8988T (cell line): ENCODE measurements around the gene KCNC1.
A peak's percentile ranks its signal among the peaks of the same experiment; 100 is the strongest.

Experiments
- DNase-seq: peaks from one replicate; pipeline ENCODE4 v3.0.0; 2011

The KCNC1 gene

GRCh38 chr11:17775507-17776211 lies 41.1 kb downstream of the KCNC1 start:
- no peak for DNase-seq

- DNase-seq = no peak
Observed at GRCh38 chr11:17776212-17776875, 41.8 kb downstream of the KCNC1 start.

DNA sequence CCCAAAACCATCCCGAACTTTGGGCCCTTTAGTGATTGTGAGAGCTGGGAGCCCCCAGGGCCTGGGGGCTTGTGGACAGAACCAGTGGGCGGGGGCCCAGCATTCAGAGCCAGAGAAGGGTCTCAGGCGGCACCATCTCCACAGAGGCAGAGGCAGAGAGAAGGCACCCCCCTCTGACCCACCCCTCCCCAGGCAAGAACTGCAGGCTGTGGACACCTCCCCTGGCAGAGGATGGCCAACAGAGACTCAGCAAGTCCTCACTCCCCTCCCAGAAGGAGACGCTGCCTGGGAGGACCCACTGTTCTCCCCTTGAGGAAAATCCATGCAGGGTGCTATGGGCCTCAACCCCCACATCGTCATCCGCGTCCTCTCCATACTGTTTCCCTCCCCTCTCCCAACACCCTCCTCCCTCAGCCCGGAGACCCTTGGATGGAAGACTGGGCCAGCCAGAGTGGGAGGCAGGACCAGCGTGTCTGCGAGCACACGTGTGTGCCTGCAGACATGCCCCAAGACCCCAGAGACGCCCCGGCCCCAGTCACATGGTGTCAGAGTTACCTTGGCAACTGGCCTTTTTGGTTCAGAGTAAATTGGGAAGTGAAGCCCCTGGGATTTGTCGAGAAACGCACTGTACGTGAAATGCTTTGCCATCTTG lies 42.6 kb downstream of the KCNC1 start:
- no peak for DNase-seq

DNA sequence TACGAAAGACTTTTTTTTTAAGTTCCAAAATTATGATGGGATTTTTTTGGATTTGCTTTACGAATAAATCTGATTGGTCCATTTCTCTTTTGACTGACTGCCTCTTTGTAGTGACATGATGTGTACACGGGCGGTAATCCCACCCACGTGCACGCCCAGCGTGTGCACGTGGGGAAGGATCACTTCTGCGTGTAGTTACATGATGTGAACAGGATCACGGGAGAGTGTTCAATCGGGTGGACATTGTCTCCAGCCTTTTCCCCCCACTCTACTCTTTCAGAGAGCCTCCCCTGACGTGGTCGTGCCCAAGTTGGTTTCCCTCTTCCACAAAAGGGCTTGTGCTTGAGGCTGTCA lies 43.1 kb downstream of the KCNC1 start:
- DNase-seq = no peak

DNA sequence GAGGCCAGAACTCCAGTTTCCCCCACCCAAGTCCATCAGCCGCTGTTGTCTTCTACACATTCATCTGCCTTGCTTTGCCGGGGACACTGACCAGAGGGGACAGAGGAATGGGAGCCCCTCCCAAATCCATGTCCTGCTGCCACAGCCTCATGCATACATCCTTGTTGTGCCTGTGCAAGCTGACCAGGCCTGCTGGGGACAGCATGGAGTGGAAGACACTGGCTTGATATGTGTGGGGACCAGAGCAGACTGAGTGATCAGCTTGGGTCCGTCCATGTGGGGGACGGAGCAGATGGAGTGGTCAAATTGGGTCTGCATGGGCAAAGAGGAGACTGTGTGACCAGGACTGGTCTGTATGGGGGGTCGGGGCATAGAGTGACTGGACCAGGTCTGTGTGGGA lies 43.8 kb downstream of the KCNC1 start:
- DNase-seq = no peak

DNA sequence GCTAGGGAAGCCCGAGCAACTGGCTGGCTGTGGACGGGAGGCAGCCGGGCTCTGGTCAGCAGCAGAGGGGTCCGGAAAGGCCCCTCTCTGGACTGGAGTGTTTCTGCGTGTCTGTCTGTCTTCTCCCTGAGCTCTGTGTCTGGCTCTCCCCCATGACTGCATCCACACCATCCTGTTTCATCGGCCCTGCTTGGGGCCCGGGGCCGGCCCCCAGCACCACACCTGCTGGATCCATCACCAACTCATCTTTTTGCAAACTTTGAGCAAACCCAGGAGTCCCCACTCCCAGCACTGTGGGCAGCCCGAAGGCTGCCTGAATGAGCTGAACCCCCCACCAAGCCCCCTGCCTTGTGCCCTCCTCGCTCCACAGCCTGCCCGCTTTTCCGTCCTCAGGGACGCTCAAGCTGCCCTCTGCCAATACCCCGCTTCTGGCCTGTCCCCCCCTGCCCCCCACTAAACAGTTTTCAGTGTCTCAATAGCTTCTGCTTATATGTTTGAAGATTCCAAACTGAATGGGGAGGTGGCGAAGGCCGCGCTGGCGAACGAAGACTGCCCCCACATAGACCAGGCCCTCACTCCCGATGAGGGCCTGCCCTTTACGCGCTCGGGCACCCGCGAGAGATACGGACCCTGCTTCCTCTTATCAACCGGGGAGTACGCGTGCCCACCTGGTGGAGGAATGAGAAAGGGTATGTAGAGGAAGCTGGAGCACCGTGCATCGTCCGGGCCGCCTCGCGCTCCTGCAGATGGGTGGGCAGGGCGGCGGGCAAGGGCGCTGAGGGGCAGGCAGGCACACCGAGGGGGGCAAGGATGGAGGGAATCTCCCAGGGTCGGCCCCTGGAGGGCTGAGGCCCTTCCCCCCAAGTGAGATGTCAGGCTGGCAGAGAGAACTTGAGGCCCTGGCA lies 44.6 kb downstream of the KCNC1 start:
- no peak for DNase-seq

DNA sequence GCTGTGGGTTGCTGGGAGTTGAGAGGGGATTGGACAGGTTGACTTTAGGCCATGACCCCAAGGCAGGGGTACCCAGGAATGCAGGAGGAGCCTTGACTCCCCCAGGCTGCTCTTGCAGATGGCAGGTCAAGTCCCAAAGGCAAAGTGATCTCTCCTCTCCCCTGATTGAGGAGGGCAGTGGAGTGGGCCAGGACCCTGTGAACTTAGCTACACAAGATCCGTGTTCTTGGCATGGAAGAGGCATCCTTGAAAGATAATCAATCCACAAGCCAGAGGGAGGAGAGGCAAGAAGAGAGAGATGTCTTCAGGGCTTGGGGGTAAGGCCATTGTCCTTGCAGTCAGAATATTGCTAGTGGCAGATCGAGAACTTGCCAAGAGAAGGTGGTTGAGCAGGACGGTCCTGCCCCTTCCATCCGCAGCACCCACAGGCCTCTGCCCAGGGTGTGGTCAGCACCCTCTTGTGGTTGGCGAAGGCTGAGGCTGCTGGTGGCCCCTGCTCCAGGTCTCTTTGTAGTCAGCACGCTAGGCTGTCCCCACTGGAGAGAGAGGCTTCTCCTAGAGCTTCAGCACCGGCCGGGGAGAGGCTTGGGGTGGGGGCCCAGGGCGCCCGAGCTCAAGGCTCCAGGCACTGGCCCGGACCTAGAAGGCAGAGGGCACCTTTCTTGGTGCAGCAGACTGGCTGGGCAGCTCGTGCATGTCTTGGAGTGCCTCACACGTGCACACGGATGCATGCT lies 45.4 kb downstream of the KCNC1 start:
- DNase-seq = no peak

- no peak for DNase-seq
Observed at GRCh38 chr11:17780668-17781067, 46.1 kb downstream of the KCNC1 start.

GRCh38 chr11:17781221-17781620 lies 46.6 kb downstream of the KCNC1 start:
- no peak for DNase-seq

GRCh38 chr11:17781626-17782025 lies 47.0 kb downstream of the KCNC1 start:
- no peak for DNase-seq

DNA sequence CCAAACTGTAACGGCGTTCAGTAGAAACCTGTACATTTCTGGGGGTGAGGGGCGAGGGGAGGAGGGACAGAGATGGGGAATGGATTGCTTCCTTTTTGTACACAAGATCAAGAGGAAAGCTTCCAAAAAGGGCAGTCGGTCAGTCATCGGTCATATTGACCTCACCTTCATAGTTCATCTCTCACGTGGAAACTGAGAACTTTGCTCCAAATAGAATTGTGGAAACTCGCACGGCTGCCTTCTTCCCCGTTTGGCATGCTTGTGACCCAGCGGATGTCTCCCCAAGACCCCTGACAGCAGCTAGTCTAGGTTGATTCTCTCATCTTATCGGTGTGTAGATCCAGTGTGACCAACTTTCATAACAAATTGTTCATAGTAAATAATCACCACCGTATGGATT lies 47.6 kb downstream of the KCNC1 start:
- no peak for DNase-seq

DNA sequence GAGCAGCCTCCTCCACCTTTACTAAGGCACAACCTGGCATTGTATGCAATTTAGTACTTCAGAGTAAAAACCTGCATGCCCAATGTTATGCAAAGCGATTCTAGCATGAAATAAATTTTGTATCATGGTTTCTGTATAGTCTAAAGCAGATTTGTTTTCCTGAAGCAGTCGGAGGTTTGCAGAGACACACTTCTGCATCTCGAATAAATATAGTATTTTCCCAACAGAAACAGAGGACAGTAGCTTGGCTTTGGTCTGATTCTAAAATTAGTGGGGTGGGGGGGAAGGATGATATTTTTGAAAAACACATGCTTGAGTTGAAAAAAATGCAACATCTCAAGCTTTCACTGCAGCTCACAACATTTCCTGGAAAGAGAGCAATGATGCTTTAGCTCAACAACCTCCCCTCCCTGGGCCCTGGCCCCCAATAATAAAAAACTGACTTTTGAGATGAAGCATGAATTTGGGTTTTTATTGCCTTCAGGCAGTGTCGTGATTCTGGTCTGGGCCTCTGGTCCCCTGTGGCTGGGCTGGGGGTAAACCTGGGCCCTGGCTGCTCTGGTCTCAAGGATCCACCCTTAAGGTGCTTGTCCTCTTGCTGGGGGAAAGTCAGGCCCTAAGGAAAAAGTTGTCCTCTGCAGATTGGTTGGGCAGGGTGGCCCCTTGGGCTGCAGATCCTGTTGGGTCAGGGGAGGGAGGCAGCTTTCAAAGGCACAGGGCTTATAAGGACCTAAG lies 48.2 kb downstream of the KCNC1 start:
- DNase-seq = no peak

DNA sequence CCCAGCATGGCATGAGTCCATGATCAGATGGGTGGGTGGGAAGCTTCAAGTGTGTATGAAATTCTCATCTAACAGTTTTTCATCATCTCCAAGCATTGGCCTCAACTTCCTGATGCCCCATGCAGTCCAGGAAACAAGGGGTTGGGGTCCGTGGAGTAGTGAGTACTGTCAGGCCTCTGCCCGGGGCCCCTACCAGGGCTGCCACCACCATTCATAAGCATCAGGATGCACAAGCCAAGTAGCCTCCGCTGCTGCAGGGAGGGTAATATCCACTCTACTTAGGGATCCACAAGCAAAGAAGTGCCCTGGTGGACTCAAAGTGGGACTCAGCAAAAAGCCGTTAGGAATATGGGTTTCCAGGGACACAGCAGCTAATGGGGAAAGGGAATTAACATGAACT lies 49.3 kb downstream of the KCNC1 start:
- DNase-seq = no peak

DNA sequence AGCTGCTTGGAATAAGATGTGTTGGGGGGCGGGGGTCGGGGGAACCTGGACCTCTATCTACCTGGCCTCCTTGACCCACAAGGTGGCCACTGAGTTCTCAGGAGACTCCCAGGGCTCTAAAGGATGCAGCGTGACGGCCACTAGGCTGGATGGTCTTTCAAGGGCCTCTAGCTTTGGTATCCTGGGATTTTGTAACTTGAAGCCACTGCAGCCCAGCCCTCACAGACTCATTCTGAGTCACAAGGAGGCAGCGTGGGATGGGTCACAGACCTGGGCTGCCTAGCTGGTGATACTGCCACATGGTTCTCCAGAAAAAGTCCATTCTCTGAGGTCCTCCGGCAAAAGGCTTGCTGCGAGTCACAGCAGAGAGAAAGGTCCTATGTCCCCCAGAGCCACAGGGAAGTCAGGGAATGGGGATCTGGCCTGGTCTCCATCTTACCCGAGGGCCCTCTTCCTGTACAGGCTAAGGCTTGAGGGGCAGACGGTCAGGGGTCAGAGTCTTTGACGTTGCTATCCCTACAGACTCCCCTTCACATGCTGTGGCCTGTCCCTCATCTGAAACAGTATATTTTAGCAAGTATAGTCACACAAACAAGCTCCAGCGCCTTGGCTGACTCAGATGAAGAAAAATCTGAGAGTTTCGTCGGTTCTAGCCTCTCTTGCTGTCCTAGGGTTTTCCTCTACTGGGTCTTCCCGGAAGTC lies 52.4 kb downstream of the KCNC1 start:
- DNase-seq = peak; percentile 70

DNA sequence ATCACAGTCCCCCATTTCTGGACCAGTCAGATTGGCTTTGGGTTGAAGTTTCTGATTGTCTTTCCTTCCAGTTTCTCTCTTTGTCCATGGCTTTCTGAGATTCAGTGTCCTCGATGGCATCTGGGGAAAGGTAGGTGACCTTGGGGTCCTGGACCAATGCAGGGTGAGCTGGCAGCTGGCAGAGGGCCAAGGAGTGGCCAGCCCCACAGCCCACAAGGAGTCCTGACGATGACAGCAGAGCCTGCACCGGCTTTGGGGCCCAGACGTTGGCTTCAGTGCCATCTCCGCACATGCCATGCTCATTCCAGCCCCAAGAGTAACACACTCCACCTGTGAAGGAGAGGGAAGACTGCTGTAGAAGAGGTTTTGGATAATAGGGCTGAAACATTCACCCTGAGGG lies 53.5 kb downstream of the KCNC1 start:
- DNase-seq = no peak

GRCh38 chr11:17790453-17790852 lies 55.9 kb downstream of the KCNC1 start:
- no peak for DNase-seq

DNA sequence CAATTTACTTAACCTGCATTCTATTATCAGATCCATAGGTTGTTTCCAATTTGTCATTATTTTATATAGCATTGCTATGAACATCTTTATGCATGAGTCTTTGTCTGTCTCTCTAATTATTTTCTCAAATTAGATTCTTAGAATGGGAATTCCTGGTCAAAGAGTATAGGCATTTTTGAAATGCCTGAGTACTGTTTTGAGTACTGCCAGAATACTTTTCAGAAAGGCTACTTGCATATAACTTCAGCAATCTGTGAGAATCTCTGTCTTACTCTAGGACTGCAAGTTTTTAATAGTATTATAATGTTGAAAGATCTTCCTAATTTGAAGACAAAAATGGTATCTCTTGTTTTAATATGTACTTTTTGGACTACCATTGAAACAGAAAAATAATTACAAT lies 56.6 kb downstream of the KCNC1 start:
- DNase-seq = no peak

- DNase-seq = no peak
Observed at GRCh38 chr11:17792161-17792560, 57.6 kb downstream of the KCNC1 start.

- no peak for DNase-seq
Observed at GRCh38 chr11:17793642-17794170, 59.1 kb downstream of the KCNC1 start.

GRCh38 chr11:17794981-17795380 lies 60.4 kb downstream of the KCNC1 start:
- DNase-seq = no peak

GRCh38 chr11:17796154-17796553 lies 61.6 kb downstream of the KCNC1 start:
- DNase-seq = no peak
